Fibroblast of pulmonary artery (primary cell): ENCODE data around the gene ACOXL.

Experiments used
- DNase-seq: peaks from one replicate; pipeline ENCODE4 v3.0.0-alpha.2; 2010; ENCODE audit warnings: low read depth
- H3K4me3 ChIP-seq: replicated peaks from 2 replicates; pipeline ENCODE4 v1.5.1; 2011; ENCODE audit warnings: low read depth, mild to moderate bottlenecking, control low read depth, low read length, moderate library complexity
- TF ChIP-seq, protein P1 (sequence below): IDR thresholded peaks from 2 replicates; pipeline ENCODE4 v1.5.1; 2011; ENCODE audit warnings: mild to moderate bottlenecking, control low read depth, low read length, inconsistent platforms; ENCODE audit errors: missing control alignments

The ACOXL gene

DNA sequence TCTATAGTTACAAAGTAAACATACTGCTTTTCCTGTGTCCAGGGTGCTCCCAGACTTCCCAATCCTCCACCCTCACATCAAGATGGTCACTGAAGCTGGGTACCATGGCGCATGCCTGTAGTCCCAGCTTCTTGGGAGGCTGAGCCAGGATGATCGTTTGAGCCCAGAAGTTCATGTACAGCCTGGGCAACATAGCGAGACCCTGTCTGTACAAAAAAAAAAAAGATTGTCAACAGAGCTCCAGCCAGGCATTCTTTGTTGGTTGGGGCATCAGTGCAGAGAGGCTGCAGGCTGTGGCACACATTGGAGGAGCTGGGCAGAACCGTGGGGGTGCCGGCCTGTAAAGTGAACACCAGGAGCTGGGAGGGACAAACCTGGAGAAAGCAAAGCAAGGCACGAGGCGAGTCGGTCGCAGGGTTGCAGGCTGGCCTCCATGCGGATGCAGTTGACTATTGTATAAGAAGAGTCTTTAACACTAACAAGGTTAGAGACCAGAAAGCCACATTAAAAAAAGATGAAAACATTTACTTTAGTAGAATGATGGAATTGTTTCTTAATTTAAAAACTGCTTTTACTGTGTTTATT lies 51.8 kb downstream of the ACOXL start:
- TF ChIP-seq, protein P1, sequence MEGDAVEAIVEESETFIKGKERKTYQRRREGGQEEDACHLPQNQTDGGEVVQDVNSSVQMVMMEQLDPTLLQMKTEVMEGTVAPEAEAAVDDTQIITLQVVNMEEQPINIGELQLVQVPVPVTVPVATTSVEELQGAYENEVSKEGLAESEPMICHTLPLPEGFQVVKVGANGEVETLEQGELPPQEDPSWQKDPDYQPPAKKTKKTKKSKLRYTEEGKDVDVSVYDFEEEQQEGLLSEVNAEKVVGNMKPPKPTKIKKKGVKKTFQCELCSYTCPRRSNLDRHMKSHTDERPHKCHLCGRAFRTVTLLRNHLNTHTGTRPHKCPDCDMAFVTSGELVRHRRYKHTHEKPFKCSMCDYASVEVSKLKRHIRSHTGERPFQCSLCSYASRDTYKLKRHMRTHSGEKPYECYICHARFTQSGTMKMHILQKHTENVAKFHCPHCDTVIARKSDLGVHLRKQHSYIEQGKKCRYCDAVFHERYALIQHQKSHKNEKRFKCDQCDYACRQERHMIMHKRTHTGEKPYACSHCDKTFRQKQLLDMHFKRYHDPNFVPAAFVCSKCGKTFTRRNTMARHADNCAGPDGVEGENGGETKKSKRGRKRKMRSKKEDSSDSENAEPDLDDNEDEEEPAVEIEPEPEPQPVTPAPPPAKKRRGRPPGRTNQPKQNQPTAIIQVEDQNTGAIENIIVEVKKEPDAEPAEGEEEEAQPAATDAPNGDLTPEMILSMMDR, result no peak

DNA sequence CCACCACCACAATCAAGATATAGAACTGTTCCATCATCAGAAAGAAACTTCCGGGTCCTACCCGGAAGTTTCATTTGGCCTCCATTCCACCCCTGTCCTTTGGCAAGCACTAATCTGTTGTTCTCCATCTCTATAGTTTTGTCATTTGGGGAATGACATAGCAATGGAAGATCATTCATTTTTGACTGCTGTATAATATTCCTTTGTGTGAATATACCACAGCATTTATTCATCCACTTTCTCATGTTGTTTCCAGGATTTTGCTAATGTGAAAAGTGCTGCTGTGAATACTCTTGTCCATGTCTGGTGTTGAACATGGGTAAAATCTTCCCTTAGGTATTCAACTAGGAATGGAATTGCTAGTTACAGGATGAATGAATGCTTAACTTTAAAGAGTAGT lies 53.1 kb downstream of the ACOXL start:
- no peak for DNase-seq
- no peak overlapping the region for H3K4me3 ChIP-seq
- TF ChIP-seq, protein P1, result no peak

More for the DNA sequence above, 51.8 kb downstream of the ACOXL start:
- DNase-seq, result no peak
- H3K4me3 ChIP-seq, result no peak overlapping the region

DNA sequence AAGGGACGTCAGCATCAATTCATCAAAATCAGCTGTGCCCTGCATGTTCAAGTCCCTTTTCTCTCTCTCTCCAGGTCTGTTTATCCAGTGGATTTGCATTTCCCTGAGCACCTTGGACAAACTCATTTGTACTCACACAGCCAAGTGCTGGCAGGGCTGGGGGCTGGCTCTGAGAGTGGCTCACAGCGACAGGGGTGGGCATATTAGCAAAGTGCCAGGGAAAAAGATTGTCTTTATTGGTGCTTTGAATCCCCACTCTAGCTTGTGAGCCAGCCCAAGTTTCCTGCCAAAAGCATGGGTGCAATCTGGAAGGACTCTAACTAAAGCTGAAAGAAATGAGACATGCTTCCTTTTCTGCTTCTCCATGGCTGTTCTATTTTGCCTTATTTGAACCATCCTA lies 56.6 kb downstream of the ACOXL start:
- TF ChIP-seq, protein P1, result no peak
- no peak overlapping the region for H3K4me3 ChIP-seq
- DNase-seq, result no peak

GRCh38 chr2:110789706-110790105 lies 57.3 kb downstream of the ACOXL start:
- H3K4me3 ChIP-seq, result no peak overlapping the region
- no peak for DNase-seq
- TF ChIP-seq, protein P1, result no peak

DNA sequence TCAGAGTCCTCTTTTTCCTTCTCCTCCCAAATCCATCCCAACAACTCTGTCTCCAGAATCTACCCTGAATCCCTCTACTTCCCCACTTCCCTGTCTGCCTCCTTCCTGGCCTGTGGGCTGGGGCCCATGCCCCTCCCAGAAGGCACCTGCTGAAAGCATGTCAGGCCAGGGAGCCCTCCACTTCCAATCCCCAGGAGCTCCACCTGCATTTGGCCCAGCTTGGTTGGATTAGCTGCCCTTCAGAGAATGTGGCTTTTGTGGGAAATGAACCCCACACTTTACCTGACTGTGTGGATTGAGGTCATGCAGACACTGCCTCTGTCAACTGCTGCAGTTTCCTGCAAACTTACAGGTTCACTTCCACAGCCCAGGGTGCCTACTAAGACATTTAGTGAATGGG lies 58.5 kb downstream of the ACOXL start:
- TF ChIP-seq, protein P1, result no peak
- H3K4me3 ChIP-seq, result no peak overlapping the region
- DNase-seq, result no peak

- DNase-seq, result no peak
- TF ChIP-seq, protein P1, result no peak
- H3K4me3 ChIP-seq, result no peak overlapping the region
Observed at GRCh38 chr2:110791435-110791834, 59.1 kb downstream of the ACOXL start.

DNA sequence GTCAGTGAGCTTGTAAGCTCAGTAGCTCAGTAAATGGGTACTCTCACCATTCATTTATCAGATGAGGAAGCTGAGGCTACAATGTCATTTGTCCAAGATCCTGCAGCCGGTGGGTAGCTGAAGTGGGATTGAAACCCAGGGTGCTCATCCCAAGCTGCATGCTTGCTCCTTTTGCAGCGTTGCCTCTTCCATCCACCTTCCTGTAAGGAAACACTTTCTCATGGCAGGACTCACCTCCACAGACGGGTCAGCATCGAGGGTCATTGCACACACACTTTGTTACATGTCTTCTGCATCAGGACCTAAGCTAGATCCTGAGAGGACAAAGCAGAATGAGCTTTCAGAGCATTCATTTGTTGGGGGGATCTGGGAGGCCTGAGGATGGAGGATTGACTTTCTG lies 60.7 kb downstream of the ACOXL start:
- no peak for DNase-seq
- no peak overlapping the region for H3K4me3 ChIP-seq
- TF ChIP-seq, protein P1, result no peak
